Glutamatergic neuron (in vitro differentiated cells): ENCODE data around the gene KCNK15. TPM values are rescaled to one million over a fixed set of nuclear protein-coding genes. Genes with fewer than 3 reads are reported as not detected.

Experiments used
- DNase-seq: peaks from one replicate; pipeline ENCODE4 v3.0.0; 2022
- H3K27ac Mint-ChIP-seq: one replicate; pipeline ENCODE4 v1.8.0; 2020; ENCODE audit warnings: mild to moderate bottlenecking, mixed read lengths, inconsistent platforms; ENCODE audit not compliant: unreplicated experiment
- H3K27me3 Mint-ChIP-seq: one replicate; pipeline ENCODE4 v1.8.0; 2020; ENCODE audit warnings: mild to moderate bottlenecking, moderate library complexity, mixed read lengths, inconsistent platforms; ENCODE audit not compliant: unreplicated experiment
- H3K36me3 Mint-ChIP-seq: one replicate; pipeline ENCODE4 v1.8.0; 2020; ENCODE audit warnings: mild to moderate bottlenecking, mixed read lengths, inconsistent platforms; ENCODE audit not compliant: unreplicated experiment
- H3K4me1 Mint-ChIP-seq: one replicate; pipeline ENCODE4 v1.8.0; 2020; ENCODE audit warnings: mild to moderate bottlenecking, low read depth, mixed read lengths, inconsistent platforms; ENCODE audit not compliant: unreplicated experiment
- H3K4me3 Mint-ChIP-seq: one replicate; pipeline ENCODE4 v1.8.0; 2020; ENCODE audit warnings: mild to moderate bottlenecking, mixed read lengths, inconsistent platforms; ENCODE audit not compliant: unreplicated experiment
- H3K9me3 Mint-ChIP-seq: one replicate; pipeline ENCODE4 v1.8.0; 2020; ENCODE audit warnings: mild to moderate bottlenecking, moderate library complexity, mixed read lengths, inconsistent platforms; ENCODE audit not compliant: unreplicated experiment
- CTCF ChIP-seq: fragments of 200-600 bp; sonication (generic); IDR thresholded peaks from one replicate; pipeline ENCODE4 v1.5.0; 2021; ENCODE audit not compliant: partially characterized antibody, unreplicated experiment
- total RNA-seq: library from RNA; stranded (reverse); fragmentation: NEBNext Ultra II Directional; extraction: Animal tissue kit (Norgen Biotek cat#: 25700); gene quantifications from one replicate; pipeline ENCODE4 v1.2.1, GENCODE V29; 2021; ENCODE audit not compliant: unreplicated experiment

Gene KCNK15
- total RNA-seq, 1 donor from 2014 or later: 0.22 TPM

DNA sequence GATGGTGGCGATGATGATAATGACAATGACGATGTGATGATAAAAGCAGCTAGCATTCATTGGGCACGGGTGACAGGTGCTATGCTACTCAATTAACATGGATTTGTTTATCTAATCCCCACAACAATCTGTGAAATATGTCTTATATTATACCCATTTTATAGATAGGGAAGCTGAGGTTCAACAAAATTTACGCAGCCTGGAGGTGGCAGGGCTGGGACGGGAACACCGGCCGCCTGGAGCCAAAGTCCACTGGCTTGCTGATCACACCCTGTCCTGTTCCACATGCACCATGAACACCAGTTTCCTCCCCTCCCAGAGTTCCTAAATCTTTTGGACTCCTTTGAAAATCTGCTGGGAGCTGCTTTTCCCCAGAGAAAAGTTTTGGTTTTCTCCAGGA is 41.6 kb downstream of the KCNK15 start:
- H3K9me3 Mint-ChIP-seq: no peaks in the 10 kb centered on the region
- H3K27ac Mint-ChIP-seq: no peak overlapping the region
- H3K27me3 Mint-ChIP-seq: peaks cover 1% of the 10 kb centered on the region
- no peak overlapping the region for H3K4me3 Mint-ChIP-seq
- no peak for DNase-seq
- TF ChIP-seq CTCF: no peak
- peaks cover 5% of the 10 kb centered on the region for H3K36me3 Mint-ChIP-seq
- peaks cover 38% of the 10 kb centered on the region for H3K4me1 Mint-ChIP-seq

- no peak for DNase-seq
- no peak overlapping the region for H3K27ac Mint-ChIP-seq
- H3K4me1 Mint-ChIP-seq: peaks cover 44% of the 10 kb centered on the region
- TF ChIP-seq CTCF: no peak
- H3K36me3 Mint-ChIP-seq: peaks cover 5% of the 10 kb centered on the region
- no peaks in the 10 kb centered on the region for H3K9me3 Mint-ChIP-seq
- peaks cover 1% of the 10 kb centered on the region for H3K27me3 Mint-ChIP-seq
- peak overlapping the region; percentile 7 for H3K4me3 Mint-ChIP-seq
Observed at GRCh38 chr20:44788706-44789456, 43.2 kb downstream of the KCNK15 start.

DNA sequence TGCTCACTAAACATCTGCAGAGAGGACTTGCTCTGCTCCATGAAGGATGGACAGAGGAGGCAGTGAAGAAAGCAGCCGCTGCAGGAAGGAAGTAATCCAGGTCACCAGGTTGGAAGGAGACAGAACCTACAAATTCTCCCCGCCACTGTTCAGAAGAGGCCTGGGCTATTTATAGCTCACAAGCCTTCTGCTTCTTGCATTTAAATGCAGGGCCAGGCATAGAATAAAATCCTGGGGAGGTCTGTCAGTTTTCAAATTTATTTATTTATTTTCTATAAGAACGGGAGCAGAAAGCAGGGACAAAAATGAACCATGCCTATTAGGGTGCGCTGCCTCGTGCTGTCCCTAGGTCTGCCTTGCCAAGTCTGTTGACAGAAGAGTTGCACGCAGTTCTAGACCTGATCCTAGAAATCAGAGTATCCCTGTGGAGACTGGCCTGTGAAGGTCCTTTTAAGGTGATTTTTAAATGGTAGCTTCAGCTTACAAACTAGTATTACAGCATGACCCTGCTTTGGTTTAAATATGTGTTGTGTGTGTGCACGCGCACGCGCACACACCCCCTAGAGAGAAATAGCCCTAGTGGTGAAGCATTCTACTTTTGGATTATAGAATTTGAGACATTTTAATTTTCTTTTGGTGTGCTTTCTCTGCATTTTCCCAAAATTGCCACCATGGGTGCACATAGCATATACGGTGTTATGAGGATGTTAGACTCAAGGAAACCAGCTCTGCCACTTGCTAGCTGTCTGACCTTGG is 45.2 kb downstream of the KCNK15 start:
- Mint-ChIP-seq H3K4me3 (peak overlapping the region; percentile 18), H3K4me1 (peaks cover 38% of the 10 kb centered on the region), H3K9me3 (no peaks in the 10 kb centered on the region), H3K27me3 (peaks cover 1% of the 10 kb centered on the region), H3K27ac (peak overlapping the region; percentile 67), H3K36me3 (peaks cover 5% of the 10 kb centered on the region)
- TF ChIP-seq CTCF: peak; percentile 25
- DNase-seq: no peak

- Mint-ChIP-seq H3K4me3 (no peak overlapping the region), H3K36me3 (no peaks in the 10 kb centered on the region), H3K9me3 (no peaks in the 10 kb centered on the region), H3K4me1 (peaks cover 33% of the 10 kb centered on the region), H3K27ac (no peak overlapping the region), H3K27me3 (peaks cover 1% of the 10 kb centered on the region)
- DNase-seq: no peak
- no peak for TF ChIP-seq CTCF
Observed at GRCh38 chr20:44792796-44793195, 47.1 kb downstream of the KCNK15 start.

DNA sequence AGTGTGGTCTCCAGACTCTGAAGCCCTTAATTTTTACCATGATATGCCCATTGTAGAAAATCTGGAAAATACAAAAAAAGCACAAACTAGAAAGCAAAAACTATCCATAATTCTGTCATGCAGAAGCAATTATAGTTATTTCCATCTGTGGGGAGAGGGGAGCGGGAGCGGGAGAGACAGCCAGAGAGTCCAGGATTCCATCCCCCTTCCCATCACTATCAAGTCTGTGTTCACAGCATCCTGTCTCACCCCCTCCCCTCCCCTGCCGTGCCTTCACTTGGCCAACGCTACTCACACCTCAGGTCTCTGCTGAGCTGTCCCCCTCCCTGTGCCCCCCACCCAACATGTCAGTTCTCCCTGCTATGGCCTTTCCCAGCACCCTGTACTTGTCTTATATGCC is 50.2 kb downstream of the KCNK15 start:
- Mint-ChIP-seq H3K9me3 (no peaks in the 10 kb centered on the region), H3K27ac (no peak overlapping the region), H3K4me3 (no peak overlapping the region), H3K4me1 (peaks cover 27% of the 10 kb centered on the region), H3K27me3 (peaks cover 1% of the 10 kb centered on the region), H3K36me3 (no peaks in the 10 kb centered on the region)
- DNase-seq: no peak
- no peak for TF ChIP-seq CTCF
